ENCODE measurements around the gene ESYT1. TPM values are rescaled to one million over a fixed set of nuclear protein-coding genes. Genes with fewer than 3 reads are reported as not detected.

ESYT1 gene
- polyA plus RNA-seq, 1 donor (not counting 4 experiments of a cell fraction or from before 2014, with no cell fraction given), result 141 TPM

DNA sequence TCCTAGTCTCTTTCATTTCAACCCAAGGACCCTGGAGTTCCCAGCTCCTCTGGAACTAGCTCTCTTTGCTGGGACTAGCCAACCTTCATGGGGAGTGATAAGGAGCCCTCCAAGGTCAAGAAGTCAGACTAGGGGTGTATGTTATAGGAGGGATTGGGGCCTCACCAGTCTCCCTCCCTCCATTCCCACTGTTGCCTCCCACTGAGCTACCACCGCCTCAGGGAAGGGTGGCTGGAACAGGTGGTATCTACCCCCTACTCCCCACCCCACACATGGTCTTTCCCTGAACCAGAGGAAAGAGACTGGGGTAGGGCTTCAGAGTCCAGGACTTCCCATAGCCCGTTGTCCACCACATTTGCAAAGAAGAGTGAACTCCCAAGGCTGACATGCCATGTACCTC is 45.7 kb upstream of the ESYT1 start:
- Histone ChIP-seq H3K27me3 (ENCODE audit: control insufficient read depth, extremely low read depth, insufficient read depth, low read length) (no peaks in the 10 kb centered on the region), H3K4me3 (ENCODE audit: control insufficient read depth in 2 of 3, extremely low read depth in 1 of 3, insufficient read depth in 2 of 3, low read depth in 1 of 3, low read length in 3 of 3) (no peak overlapping the region), H3K4me2 (ENCODE audit: control insufficient read depth, extremely low read depth, insufficient read depth, low read depth, low read length) (no peak overlapping the region), H3K9me3 (ENCODE audit: control insufficient read depth, low read depth, low read length) (no peaks in the 10 kb centered on the region), H3K79me2 (ENCODE audit: control insufficient read depth, insufficient read depth, low read length) (no peaks in the 10 kb centered on the region), H4K20me1 (ENCODE audit: control insufficient read depth, extremely low read depth, insufficient read depth, low read length) (no peaks in the 10 kb centered on the region), H3K9me1 (ENCODE audit: control insufficient read depth, extremely low read depth, insufficient read depth, low read length) (no peaks in the 10 kb centered on the region), H3K27ac (ENCODE audit: control insufficient read depth, insufficient read depth, low read length) (no peak overlapping the region), H3K4me1 (ENCODE audit: control insufficient read depth, extremely low read depth, insufficient read depth, low read length) (peaks cover 16% of the 10 kb centered on the region), H3K36me3 (ENCODE audit: control insufficient read depth in 2 of 2, extremely low read depth in 1 of 2, insufficient read depth in 2 of 2, low read length in 2 of 2) (peaks cover 2 to 9% of the 10 kb centered on the region in 2 experiments), H2AFZ (ENCODE audit: control insufficient read depth, low read length) (no peak overlapping the region), H3K9ac (ENCODE audit: control insufficient read depth, extremely low read depth, insufficient read depth, low read length) (no peak overlapping the region)
- dilution Hi-C loops (cut with MboI; ENCODE audit: extremely low pct_ligation_motif_present, low sequenced_read_pairs), result no loop called here
- DNase-seq (ENCODE audit: low read depth, low spot score) (no peak), FAIRE-seq (no peak)
- no peak for TF ChIP-seq EZH2 (IDR thresholded peaks at IDR 0.05; ENCODE audit: low read length)
- TF ChIP-seq, protein P1, sequence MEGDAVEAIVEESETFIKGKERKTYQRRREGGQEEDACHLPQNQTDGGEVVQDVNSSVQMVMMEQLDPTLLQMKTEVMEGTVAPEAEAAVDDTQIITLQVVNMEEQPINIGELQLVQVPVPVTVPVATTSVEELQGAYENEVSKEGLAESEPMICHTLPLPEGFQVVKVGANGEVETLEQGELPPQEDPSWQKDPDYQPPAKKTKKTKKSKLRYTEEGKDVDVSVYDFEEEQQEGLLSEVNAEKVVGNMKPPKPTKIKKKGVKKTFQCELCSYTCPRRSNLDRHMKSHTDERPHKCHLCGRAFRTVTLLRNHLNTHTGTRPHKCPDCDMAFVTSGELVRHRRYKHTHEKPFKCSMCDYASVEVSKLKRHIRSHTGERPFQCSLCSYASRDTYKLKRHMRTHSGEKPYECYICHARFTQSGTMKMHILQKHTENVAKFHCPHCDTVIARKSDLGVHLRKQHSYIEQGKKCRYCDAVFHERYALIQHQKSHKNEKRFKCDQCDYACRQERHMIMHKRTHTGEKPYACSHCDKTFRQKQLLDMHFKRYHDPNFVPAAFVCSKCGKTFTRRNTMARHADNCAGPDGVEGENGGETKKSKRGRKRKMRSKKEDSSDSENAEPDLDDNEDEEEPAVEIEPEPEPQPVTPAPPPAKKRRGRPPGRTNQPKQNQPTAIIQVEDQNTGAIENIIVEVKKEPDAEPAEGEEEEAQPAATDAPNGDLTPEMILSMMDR (optimal IDR thresholded peaks at IDR 0.05 in 1 of 3, IDR thresholded peaks at IDR 0.05 in 1 of 3, conservative IDR thresholded peaks at IDR 0.05 in 1 of 3; ENCODE audit: extremely low read depth in 1 of 3, insufficient read depth in 2 of 3, low read length in 3 of 3), result no peak

DNA sequence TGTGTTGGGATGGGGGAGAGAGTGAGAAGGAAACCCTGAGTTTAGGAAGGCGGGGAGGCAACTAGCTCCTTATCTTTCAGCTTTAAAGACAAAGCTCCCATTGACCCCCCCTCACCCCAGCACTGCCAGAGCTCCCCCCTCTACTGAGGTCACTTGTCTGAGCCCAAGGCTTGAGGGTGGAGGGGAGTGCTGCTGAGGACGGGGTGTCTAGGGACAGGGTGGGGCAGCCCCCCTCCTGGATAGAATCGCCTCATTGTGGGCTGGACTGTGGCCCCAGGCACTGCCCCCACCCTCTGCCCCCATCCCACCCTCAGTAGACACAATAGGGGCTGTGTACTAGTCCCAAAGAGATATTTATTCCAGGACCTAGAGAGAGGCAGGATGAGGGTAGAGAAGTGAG is 45.1 kb upstream of the ESYT1 start:
- TF ChIP-seq, protein P1 (optimal IDR thresholded peaks at IDR 0.05 in 1 of 3, IDR thresholded peaks at IDR 0.05 in 1 of 3, conservative IDR thresholded peaks at IDR 0.05 in 1 of 3; ENCODE audit: extremely low read depth in 1 of 3, insufficient read depth in 2 of 3, low read length in 3 of 3), result no peak
- TF ChIP-seq EZH2 (IDR thresholded peaks at IDR 0.05; ENCODE audit: low read length), result no peak
- Histone ChIP-seq H3K36me3 (ENCODE audit: control insufficient read depth in 2 of 2, extremely low read depth in 1 of 2, insufficient read depth in 2 of 2, low read length in 2 of 2) (peaks cover 4 to 11% of the 10 kb centered on the region in 2 experiments), H3K4me3 (ENCODE audit: control insufficient read depth in 2 of 3, extremely low read depth in 1 of 3, insufficient read depth in 2 of 3, low read depth in 1 of 3, low read length in 3 of 3) (no peak overlapping the region), H3K27ac (ENCODE audit: control insufficient read depth, insufficient read depth, low read length) (no peak overlapping the region), H3K9me1 (ENCODE audit: control insufficient read depth, extremely low read depth, insufficient read depth, low read length) (no peaks in the 10 kb centered on the region), H2AFZ (ENCODE audit: control insufficient read depth, low read length) (no peak overlapping the region), H3K4me1 (ENCODE audit: control insufficient read depth, extremely low read depth, insufficient read depth, low read length) (peaks cover 16% of the 10 kb centered on the region), H4K20me1 (ENCODE audit: control insufficient read depth, extremely low read depth, insufficient read depth, low read length) (no peaks in the 10 kb centered on the region), H3K9me3 (ENCODE audit: control insufficient read depth, low read depth, low read length) (no peaks in the 10 kb centered on the region), H3K27me3 (ENCODE audit: control insufficient read depth, extremely low read depth, insufficient read depth, low read length) (no peaks in the 10 kb centered on the region), H3K79me2 (ENCODE audit: control insufficient read depth, insufficient read depth, low read length) (no peaks in the 10 kb centered on the region), H3K4me2 (ENCODE audit: control insufficient read depth, extremely low read depth, insufficient read depth, low read depth, low read length) (no peak overlapping the region), H3K9ac (ENCODE audit: control insufficient read depth, extremely low read depth, insufficient read depth, low read length) (no peak overlapping the region)
- FAIRE-seq (no peak), DNase-seq (ENCODE audit: low read depth, low spot score) (no peak)
- dilution Hi-C loops (cut with MboI; ENCODE audit: extremely low pct_ligation_motif_present, low sequenced_read_pairs), result no loop called here
